ENCODE results near the gene CARD9. TPM values are rescaled to one million over a fixed set of nuclear protein-coding genes. Genes with fewer than 3 reads are reported as not detected.

The CARD9 gene, protein sequence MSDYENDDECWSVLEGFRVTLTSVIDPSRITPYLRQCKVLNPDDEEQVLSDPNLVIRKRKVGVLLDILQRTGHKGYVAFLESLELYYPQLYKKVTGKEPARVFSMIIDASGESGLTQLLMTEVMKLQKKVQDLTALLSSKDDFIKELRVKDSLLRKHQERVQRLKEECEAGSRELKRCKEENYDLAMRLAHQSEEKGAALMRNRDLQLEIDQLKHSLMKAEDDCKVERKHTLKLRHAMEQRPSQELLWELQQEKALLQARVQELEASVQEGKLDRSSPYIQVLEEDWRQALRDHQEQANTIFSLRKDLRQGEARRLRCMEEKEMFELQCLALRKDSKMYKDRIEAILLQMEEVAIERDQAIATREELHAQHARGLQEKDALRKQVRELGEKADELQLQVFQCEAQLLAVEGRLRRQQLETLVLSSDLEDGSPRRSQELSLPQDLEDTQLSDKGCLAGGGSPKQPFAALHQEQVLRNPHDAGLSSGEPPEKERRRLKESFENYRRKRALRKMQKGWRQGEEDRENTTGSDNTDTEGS
- total RNA-seq (2.8 TPM), polyA plus RNA-seq (3.5 TPM)
- long read RNA-seq, donor 1 = 0 reads
- long read RNA-seq, donor 2 = 0 reads
- long read RNA-seq, donor 3, partial matches to known transcripts = 0 of 1 reads
- long read RNA-seq, donor 3, other reads (novel, unspliced or antisense) = 0 of 1 reads
- long read RNA-seq, donor 4 = 0 reads
- long read RNA-seq, donor 5, partial matches to known transcripts = 0 of 1 reads
- long read RNA-seq, donor 5, other reads (novel, unspliced or antisense) = 0 of 1 reads
- long read RNA-seq, donor 6 = 0 reads
- long read RNA-seq, donor 7 = 0 reads
- long read RNA-seq, donor 8 = 0 reads
- long read RNA-seq, donor 9, partial matches to known transcripts = 0 of 1 reads
- long read RNA-seq, donor 9, other reads (novel, unspliced or antisense) = 0 of 1 reads
- long read RNA-seq, donor 10, partial matches to known transcripts = 0 of 1 reads
- long read RNA-seq, donor 10, other reads (novel, unspliced or antisense) = 0 of 1 reads

DNA sequence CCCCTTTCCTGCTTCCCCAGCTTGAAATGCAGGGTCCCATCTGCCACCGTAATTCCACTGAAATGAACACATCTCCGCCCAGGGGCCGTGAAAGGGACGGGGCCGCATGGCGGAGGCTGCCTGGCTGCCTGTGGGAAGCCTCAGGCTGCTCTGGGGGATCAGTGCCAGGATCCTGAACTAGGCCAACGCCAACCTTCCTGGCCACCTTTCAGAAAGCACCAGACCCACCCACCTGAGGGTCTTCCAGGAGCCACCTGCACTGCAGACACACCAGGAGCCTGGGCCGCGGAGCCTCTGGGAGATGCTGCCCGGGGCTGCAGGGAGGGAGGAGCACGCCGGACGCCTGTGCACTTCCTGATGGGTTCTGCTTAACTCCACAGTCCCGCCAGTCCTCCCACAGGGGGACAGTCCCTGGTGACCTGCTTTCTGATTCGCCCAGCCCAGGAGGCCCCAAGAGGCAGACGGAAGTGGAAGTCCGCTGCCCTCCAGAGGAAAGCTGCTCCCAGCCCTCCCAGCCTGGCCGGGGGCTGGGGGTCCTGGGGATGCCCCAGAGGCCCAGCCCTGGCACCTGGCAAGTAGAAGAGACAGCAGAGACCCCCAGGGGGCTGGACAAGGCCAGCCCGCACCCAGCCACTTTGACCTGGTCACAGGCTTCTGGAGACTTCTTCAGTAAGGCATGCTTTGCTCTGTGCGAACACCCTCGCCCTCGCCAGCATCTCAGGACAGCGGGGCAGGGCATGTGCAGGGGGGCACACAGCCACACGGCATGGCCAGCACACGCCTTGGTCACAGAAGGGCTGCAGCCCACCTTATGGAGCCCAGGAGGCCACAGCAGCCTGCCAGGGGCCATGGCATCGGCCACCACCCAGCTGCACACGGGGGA is at the start of gene CARD9:
Gene CARD9, minus strand, starts transcription at position 370 of the 883 bp plus-strand sequence. CDS start 1,591 bp downstream, outside the sequence.
- no peak within 1 kb of the TSS for H3K27ac ChIP-seq (ENCODE audit: low read depth in 1 of 2, low read length in 1 of 2)
- peaks cover 0 to 27% of the 10 kb centered on the region in 2 donors for H3K27me3 ChIP-seq (ENCODE audit: control insufficient read depth in 2 of 2, insufficient read depth in 1 of 2, low read length in 1 of 2)
- WGBS = 69% methylated on average over 27 of the region's 27 CpGs
- peaks cover 0 to 6% of the 10 kb centered on the region in 2 donors for H3K36me3 ChIP-seq (ENCODE audit: control insufficient read depth in 2 of 2, insufficient read depth in 2 of 2, low read length in 1 of 2)
- H3K4me1 ChIP-seq (ENCODE audit: control insufficient read depth in 2 of 2, insufficient read depth in 2 of 2, low read length in 2 of 2) = peaks cover 0 to 10% of the 10 kb centered on the region in 2 donors
- no peaks in the 10 kb centered on the region for H3K9me3 ChIP-seq (ENCODE audit: control insufficient read depth in 2 of 2, insufficient read depth in 1 of 2, low read length in 1 of 2)
- no peak within 1 kb of the TSS for H3K4me3 ChIP-seq (ENCODE audit: low read length in 2 of 2)
- DNase-seq (ENCODE audit: low read depth in 6 of 9, low spot score in 9 of 9) = no peak

DNA sequence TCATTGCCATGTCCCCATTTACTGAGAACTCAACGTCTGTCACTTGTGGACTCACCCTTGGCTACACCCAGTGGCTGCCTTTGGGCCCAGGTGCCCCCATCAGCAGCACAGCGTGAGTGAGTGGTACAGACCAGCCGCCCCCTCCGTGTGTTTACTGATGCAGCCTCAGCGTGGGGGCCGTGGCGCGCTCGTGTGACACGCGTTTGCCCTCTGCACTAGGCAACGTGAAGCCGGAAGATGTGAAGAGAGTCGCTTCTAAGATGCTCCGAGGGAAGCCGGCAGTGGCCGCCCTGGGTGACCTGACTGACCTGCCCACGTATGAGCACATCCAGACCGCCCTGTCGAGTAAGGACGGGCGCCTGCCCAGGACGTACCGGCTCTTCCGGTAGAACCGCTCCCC is 49.4 kb upstream of the CARD9 start:
- Histone ChIP-seq H3K27me3 (ENCODE audit: control insufficient read depth in 2 of 2, insufficient read depth in 1 of 2, low read length in 1 of 2) (no peaks in the 10 kb centered on the region), H3K4me3 (ENCODE audit: low read length in 2 of 2) (no peak overlapping the region), H3K9me3 (ENCODE audit: control insufficient read depth in 2 of 2, insufficient read depth in 1 of 2, low read length in 1 of 2) (no peaks in the 10 kb centered on the region), H3K36me3 (ENCODE audit: control insufficient read depth in 2 of 2, insufficient read depth in 2 of 2, low read length in 1 of 2) (peaks cover 65% of the 10 kb centered on the region in 2 donors), H3K27ac (ENCODE audit: low read depth in 1 of 2, low read length in 1 of 2) (no peak overlapping the region), H3K4me1 (ENCODE audit: control insufficient read depth in 2 of 2, insufficient read depth in 2 of 2, low read length in 2 of 2) (no peaks in the 10 kb centered on the region)
- 98% methylated on average over 26 of the region's 26 CpGs for WGBS
- DNase-seq (ENCODE audit: low read depth in 6 of 9, low spot score in 9 of 9) = no peak

DNA sequence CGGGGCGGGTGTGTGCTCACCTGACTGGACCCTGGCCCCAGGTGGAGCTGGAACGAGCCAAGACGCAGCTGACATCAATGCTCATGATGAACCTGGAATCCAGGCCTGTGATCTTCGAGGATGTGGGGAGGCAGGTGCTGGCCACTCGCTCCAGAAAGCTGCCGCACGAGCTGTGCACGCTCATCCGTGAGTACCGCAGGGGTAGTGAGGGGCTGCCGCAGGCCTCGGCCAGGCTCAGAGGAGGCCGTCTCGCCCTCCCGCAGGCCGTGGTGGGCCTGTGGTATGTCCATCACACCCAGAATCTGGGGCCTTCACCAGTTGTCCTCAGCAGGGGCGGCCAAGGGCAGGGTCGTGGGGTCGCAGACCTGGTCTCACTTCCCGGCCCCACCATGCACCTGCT is 48.3 kb upstream of the CARD9 start:
- Histone ChIP-seq H3K9me3 (ENCODE audit: control insufficient read depth in 2 of 2, insufficient read depth in 1 of 2, low read length in 1 of 2) (no peaks in the 10 kb centered on the region), H3K36me3 (ENCODE audit: control insufficient read depth in 2 of 2, insufficient read depth in 2 of 2, low read length in 1 of 2) (peaks cover 71 to 75% of the 10 kb centered on the region in 2 donors), H3K4me1 (ENCODE audit: control insufficient read depth in 2 of 2, insufficient read depth in 2 of 2, low read length in 2 of 2) (no peaks in the 10 kb centered on the region), H3K27ac (ENCODE audit: low read depth in 1 of 2, low read length in 1 of 2) (no peak overlapping the region), H3K4me3 (ENCODE audit: low read length in 2 of 2) (no peak overlapping the region), H3K27me3 (ENCODE audit: control insufficient read depth in 2 of 2, insufficient read depth in 1 of 2, low read length in 1 of 2) (no peaks in the 10 kb centered on the region)
- WGBS = 97% methylated on average over 21 of the region's 21 CpGs
- no peak for DNase-seq (ENCODE audit: low read depth in 6 of 9, low spot score in 9 of 9)

DNA sequence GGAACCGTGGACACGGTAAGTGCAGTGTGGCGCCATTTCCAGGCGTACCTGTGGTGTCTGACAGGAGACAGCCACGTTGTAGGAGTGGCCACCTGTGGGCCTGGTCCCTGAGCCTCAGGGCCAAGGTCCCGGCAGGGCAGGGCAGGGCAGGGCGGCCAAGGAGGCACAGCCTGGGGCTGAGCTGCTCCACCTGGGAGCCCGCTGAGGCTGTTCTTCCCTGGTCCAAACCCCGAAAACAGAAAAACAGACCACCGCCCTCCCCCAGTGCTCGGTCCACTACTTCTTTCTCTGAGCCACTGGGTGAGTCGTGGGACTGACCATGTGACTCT is 45.6 kb upstream of the CARD9 start:
- 98% methylated on average over 12 of the region's 12 CpGs for WGBS
- no peak overlapping the region for H3K27ac ChIP-seq (ENCODE audit: low read depth in 1 of 2, low read length in 1 of 2)
- peaks cover 86 to 87% of the 10 kb centered on the region in 2 donors for H3K36me3 ChIP-seq (ENCODE audit: control insufficient read depth in 2 of 2, insufficient read depth in 2 of 2, low read length in 1 of 2)
- H3K4me1 ChIP-seq (ENCODE audit: control insufficient read depth in 2 of 2, insufficient read depth in 2 of 2, low read length in 2 of 2) = no peaks in the 10 kb centered on the region
- no peak for DNase-seq (ENCODE audit: low read depth in 6 of 9, low spot score in 9 of 9)
- H3K4me3 ChIP-seq (ENCODE audit: low read length in 2 of 2) = no peak overlapping the region
- H3K9me3 ChIP-seq (ENCODE audit: control insufficient read depth in 2 of 2, insufficient read depth in 1 of 2, low read length in 1 of 2) = no peaks in the 10 kb centered on the region
- H3K27me3 ChIP-seq (ENCODE audit: control insufficient read depth in 2 of 2, insufficient read depth in 1 of 2, low read length in 1 of 2) = no peaks in the 10 kb centered on the region

DNA sequence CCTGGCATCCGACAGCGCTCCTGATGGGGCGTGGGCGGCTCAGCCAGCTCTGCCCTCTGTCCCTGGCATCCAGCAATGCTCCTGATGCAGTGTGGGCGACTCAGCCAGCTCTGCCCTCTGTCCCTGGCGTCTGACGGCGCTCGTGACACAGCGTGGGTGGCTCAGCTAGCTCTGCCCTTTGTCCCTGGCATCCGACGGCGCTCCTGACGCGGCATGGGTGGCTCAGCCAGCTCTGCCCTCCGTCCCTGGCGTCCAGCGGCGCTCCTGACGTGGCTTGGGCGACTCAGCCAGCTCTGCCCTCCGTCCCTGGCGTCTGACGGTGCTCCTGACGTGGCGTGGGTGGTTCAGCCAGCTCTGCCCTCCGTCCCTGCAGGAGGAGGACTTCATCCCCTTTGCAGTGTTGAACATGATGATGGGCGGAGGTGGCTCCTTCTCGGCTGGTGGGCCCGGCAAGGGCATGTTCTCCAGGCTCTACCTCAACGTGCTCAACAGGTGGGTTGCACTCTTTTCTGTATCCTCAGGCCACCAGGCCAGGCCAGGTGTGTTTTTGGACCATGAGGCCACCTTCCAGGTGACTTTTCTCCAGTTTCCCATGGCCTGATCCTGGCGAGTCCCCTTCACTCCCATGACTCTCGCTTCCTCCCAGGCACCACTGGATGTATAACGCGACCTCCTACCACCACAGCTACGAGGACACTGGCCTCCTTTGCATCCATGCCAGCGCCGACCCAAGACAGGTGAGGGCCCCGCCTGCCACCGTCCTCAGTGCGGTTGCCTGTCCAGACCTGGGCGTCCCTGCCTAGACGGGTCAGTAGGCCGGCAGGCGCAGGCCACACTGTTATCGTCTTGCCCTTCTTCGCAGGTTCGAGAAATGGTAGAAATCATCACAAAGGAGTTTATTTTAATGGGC is 45.0 kb upstream of the CARD9 start:
- no peaks in the 10 kb centered on the region for H3K9me3 ChIP-seq (ENCODE audit: control insufficient read depth in 2 of 2, insufficient read depth in 1 of 2, low read length in 1 of 2)
- peaks cover 85 to 87% of the 10 kb centered on the region in 2 donors for H3K36me3 ChIP-seq (ENCODE audit: control insufficient read depth in 2 of 2, insufficient read depth in 2 of 2, low read length in 1 of 2)
- no peak for DNase-seq (ENCODE audit: low read depth in 6 of 9, low spot score in 9 of 9)
- WGBS = 98% methylated on average over 48 of the region's 48 CpGs
- H3K27me3 ChIP-seq (ENCODE audit: control insufficient read depth in 2 of 2, insufficient read depth in 1 of 2, low read length in 1 of 2) = no peaks in the 10 kb centered on the region
- H3K27ac ChIP-seq (ENCODE audit: low read depth in 1 of 2, low read length in 1 of 2) = no peak overlapping the region
- H3K4me3 ChIP-seq (ENCODE audit: low read length in 2 of 2) = no peak overlapping the region
- H3K4me1 ChIP-seq (ENCODE audit: control insufficient read depth in 2 of 2, insufficient read depth in 2 of 2, low read length in 2 of 2) = no peaks in the 10 kb centered on the region

DNA sequence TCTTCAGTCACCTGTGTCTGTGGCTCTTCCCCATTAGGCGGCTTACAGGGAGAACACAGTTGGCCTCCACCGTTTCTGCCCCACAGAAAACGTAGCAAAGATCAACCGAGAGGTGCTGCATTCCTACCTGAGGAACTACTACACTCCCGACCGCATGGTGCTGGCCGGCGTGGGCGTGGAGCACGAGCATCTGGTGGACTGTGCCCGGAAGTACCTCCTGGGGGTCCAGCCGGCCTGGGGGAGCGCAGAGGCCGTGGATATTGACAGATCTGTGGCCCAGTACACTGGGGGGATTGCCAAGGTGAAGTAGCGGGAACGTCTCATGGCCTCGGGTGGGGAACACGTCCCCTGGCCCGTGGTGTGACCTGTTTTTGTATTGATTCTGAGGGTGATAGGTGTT is 43.4 kb upstream of the CARD9 start:
- Histone ChIP-seq H3K27me3 (ENCODE audit: control insufficient read depth in 2 of 2, insufficient read depth in 1 of 2, low read length in 1 of 2) (no peaks in the 10 kb centered on the region), H3K36me3 (ENCODE audit: control insufficient read depth in 2 of 2, insufficient read depth in 2 of 2, low read length in 1 of 2) (peaks cover 76 to 80% of the 10 kb centered on the region in 2 donors), H3K9me3 (ENCODE audit: control insufficient read depth in 2 of 2, insufficient read depth in 1 of 2, low read length in 1 of 2) (no peaks in the 10 kb centered on the region), H3K27ac (ENCODE audit: low read depth in 1 of 2, low read length in 1 of 2) (no peak overlapping the region), H3K4me3 (ENCODE audit: low read length in 2 of 2) (no peak overlapping the region), H3K4me1 (ENCODE audit: control insufficient read depth in 2 of 2, insufficient read depth in 2 of 2, low read length in 2 of 2) (peaks cover 0 to under 1% of the 10 kb centered on the region in 2 donors)
- 97% methylated on average over 19 of the region's 19 CpGs for WGBS
- DNase-seq (ENCODE audit: low read depth in 6 of 9, low spot score in 9 of 9) = no peak

DNA sequence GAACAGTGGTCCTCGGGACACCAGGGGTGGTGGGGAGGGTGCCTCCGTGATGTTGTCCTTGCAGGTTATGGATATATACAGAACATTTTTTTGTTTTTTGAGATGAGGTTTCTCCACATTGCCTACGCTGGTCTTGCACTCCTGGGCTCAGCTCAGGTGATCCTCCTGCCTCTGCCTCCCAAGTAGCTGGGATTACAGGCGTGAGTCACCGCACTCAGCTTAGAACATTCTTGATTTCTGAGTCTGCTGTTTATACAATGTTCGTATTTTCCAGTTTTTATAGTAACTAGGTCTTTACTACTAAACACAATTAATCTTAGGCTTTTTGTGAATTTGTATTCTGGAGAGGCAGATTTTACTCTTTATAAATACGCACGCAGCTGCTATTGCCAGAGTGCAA is 43.0 kb upstream of the CARD9 start:
- Histone ChIP-seq H3K27ac (ENCODE audit: low read depth in 1 of 2, low read length in 1 of 2) (no peak overlapping the region), H3K4me3 (ENCODE audit: low read length in 2 of 2) (no peak overlapping the region), H3K4me1 (ENCODE audit: control insufficient read depth in 2 of 2, insufficient read depth in 2 of 2, low read length in 2 of 2) (peaks cover 2 to 5% of the 10 kb centered on the region in 2 donors), H3K36me3 (ENCODE audit: control insufficient read depth in 2 of 2, insufficient read depth in 2 of 2, low read length in 1 of 2) (peaks cover 71 to 76% of the 10 kb centered on the region in 2 donors), H3K27me3 (ENCODE audit: control insufficient read depth in 2 of 2, insufficient read depth in 1 of 2, low read length in 1 of 2) (no peaks in the 10 kb centered on the region), H3K9me3 (ENCODE audit: control insufficient read depth in 2 of 2, insufficient read depth in 1 of 2, low read length in 1 of 2) (no peaks in the 10 kb centered on the region)
- 98% methylated on average over 8 of the region's 8 CpGs for WGBS
- no peak for DNase-seq (ENCODE audit: low read depth in 6 of 9, low spot score in 9 of 9)

DNA sequence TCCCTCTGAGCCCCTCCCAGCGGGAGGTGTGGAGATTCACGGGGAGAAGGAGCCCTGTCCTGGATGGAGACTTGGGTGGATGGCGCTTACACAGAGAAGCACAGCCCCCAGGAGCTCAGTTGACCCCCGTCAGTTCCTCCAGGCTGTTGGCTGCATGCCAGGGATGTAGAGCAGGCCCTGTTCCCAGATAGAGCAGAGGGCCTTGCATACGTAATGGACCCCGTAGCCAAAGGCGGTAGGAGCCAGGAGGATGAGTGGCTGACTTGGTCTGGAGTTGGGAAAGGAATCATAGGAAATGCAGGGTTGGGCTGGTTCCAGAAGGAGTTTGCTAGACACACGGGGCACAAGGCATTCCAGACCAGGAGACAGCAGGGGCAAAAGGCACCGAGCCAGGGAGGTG is 39.5 kb upstream of the CARD9 start:
- Histone ChIP-seq H3K4me1 (ENCODE audit: control insufficient read depth in 2 of 2, insufficient read depth in 2 of 2, low read length in 2 of 2) (peaks cover 12 to 21% of the 10 kb centered on the region in 2 donors), H3K27me3 (ENCODE audit: control insufficient read depth in 2 of 2, insufficient read depth in 1 of 2, low read length in 1 of 2) (no peaks in the 10 kb centered on the region), H3K27ac (ENCODE audit: low read depth in 1 of 2, low read length in 1 of 2) (no peak overlapping the region), H3K36me3 (ENCODE audit: control insufficient read depth in 2 of 2, insufficient read depth in 2 of 2, low read length in 1 of 2) (peaks cover 46 to 48% of the 10 kb centered on the region in 2 donors), H3K4me3 (ENCODE audit: low read length in 2 of 2) (no peak overlapping the region), H3K9me3 (ENCODE audit: control insufficient read depth in 2 of 2, insufficient read depth in 1 of 2, low read length in 1 of 2) (no peaks in the 10 kb centered on the region)
- no peak for DNase-seq (ENCODE audit: low read depth in 6 of 9, low spot score in 9 of 9)
- 98% methylated on average over 9 of the region's 9 CpGs for WGBS

All from thymus (tissue), 14 donors.